HepG2 (cell line): ENCODE measurements around the gene GPR139.

ENCODE experiments used
- CHD4 ChIP-seq: fragments of 200-600 bp; sonication (generic); IDR thresholded peaks from 2 replicates; pipeline ENCODE4 v1.7.0; 2017; ENCODE audit warnings: mild to moderate bottlenecking, low read length, borderline replicate concordance
- EZH2 ChIP-seq: conservative IDR thresholded peaks from 2 replicates; pipeline ENCODE4 v1.6.1; 2012; ENCODE audit warnings: mild to moderate bottlenecking, low read depth, low read length, moderate library complexity
- HNRNPK ChIP-seq: fragments of 200-400 bp; formaldehyde crosslinking; IDR thresholded peaks from 2 replicates; pipeline ENCODE4 v1.6.1; 2018; ENCODE audit warnings: low read length, low read depth, moderate library complexity, mild to moderate bottlenecking; ENCODE audit not compliant: poor library complexity, severe bottlenecking
- HNRNPLL ChIP-seq: fragments of 200-400 bp; formaldehyde crosslinking; IDR thresholded peaks from 2 replicates; pipeline ENCODE4 v1.6.1; 2017; ENCODE audit warnings: mild to moderate bottlenecking, low read depth, low read length; ENCODE audit not compliant: poor library complexity, severe bottlenecking
- IKZF1 ChIP-seq: fragments of 450-650 bp; IDR thresholded peaks from 2 replicates; pipeline ENCODE4 v1.7.1; 2016
- MYC ChIP-seq: sonication (generic); formaldehyde crosslinking; IDR thresholded peaks from 2 replicates; pipeline ENCODE4 v1.9.0; 2021; ENCODE audit warnings: missing genetic modification reagents, borderline replicate concordance
- POLR2A ChIP-seq, 2 experiments: IDR thresholded peaks; 2 replicates each; pipeline ENCODE4 v1.6.1; 2011; ENCODE audit warnings: low read depth in 2 of 2, low read length in 2 of 2, mild to moderate bottlenecking in 1 of 2, moderate library complexity in 1 of 2; ENCODE audit not compliant: insufficient read depth in 1 of 2
- POLR2AphosphoS5 ChIP-seq: IDR thresholded peaks from 2 replicates; pipeline ENCODE4 v1.6.1; 2012; ENCODE audit warnings: low read depth, low read length
- SRSF1 ChIP-seq: fragments of 200-400 bp; formaldehyde crosslinking; optimal IDR thresholded peaks from 2 replicates; pipeline ENCODE3; 2017; ENCODE audit warnings: mild to moderate bottlenecking, low read depth, low read length, moderate library complexity
- TAF1 ChIP-seq: sonication (generic); formaldehyde crosslinking; IDR thresholded peaks from 2 replicates; pipeline ENCODE4 v1.4.0; 2020; ENCODE audit warnings: missing genetic modification reagents
- ZNF160 ChIP-seq: sonication (generic); formaldehyde crosslinking; IDR thresholded peaks from 2 replicates; pipeline ENCODE4 v1.8.0; 2022; ENCODE audit warnings: mild to moderate bottlenecking, inconsistent platforms, missing genetic modification reagents
- ZNF260 ChIP-seq: sonication (generic); formaldehyde crosslinking; IDR thresholded peaks from 2 replicates; pipeline ENCODE4 v1.4.0; 2020; ENCODE audit warnings: missing genetic modification reagents, low read depth, mild to moderate bottlenecking, borderline replicate concordance
- ZNF557 ChIP-seq: sonication (generic); formaldehyde crosslinking; IDR thresholded peaks from 2 replicates; pipeline ENCODE4 v1.4.0; 2020; ENCODE audit warnings: missing genetic modification reagents
- ZNF652 ChIP-seq: IDR thresholded peaks from 2 replicates; pipeline ENCODE4 v1.6.1; 2016; ENCODE audit warnings: low read depth, borderline replicate concordance

- no peak for TF ChIP-seq MYC
- no peak for TF ChIP-seq POLR2A (IDR thresholded peaks at IDR 0.05; ENCODE audit: insufficient read depth in 1 of 2, low read depth in 2 of 2, low read length in 2 of 2)
- no peak for TF ChIP-seq IKZF1
- TF ChIP-seq HNRNPLL: no peak
- no peak for TF ChIP-seq SRSF1
- TF ChIP-seq EZH2: no peak
- TF ChIP-seq POLR2AphosphoS5: no peak
- no peak for TF ChIP-seq HNRNPK
- no peak for TF ChIP-seq CHD4
- TF ChIP-seq ZNF260 (CRISPR knock-in tag): no peak
- TF ChIP-seq ZNF160 (CRISPR knock-in tag): no peak
- no peak for TF ChIP-seq ZNF652 (CRISPR knock-in tag)
- no peak for TF ChIP-seq ZNF557 (CRISPR knock-in tag)
- no peak for TF ChIP-seq TAF1 (CRISPR knock-in tag)
Observed at GRCh38 chr16:20049831-20050230, 23.9 kb downstream of the GPR139 start.
